LNCAP (cell line): ENCODE data around the gene PPM1H.

Source experiments
- TF ChIP-seq, protein P1 (sequence below): fragments of 450-650 bp; IDR thresholded peaks from 2 replicates; pipeline ENCODE4 v1.5.1; 2017; ENCODE audit warnings: mild to moderate bottlenecking

The PPM1H gene

DNA sequence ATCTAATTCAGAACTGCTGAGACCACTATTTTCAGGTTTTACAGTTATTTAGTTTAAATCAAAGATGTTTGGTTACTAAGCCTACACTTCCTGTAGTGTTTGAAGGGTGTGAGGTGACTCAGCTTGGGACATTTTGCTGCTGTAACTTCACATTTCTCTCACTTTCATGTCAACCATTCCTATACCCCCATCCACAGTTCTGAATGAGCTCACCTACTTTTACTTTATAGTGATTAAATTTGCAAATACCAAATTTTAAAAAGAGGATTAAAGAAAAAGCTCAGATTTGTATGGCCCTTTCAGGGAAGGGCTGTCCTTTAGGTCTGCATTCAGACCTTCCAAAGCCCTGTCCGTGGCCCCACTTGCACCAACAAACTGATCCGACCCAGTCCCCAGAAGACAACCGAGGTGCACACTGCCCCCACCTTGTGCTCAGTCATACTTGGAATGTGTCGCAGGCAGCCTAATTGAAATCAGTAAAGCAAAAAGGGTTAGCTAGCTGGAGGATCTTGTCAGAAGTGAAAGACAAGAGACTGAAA is 294.0 kb downstream of the PPM1H start:
- TF ChIP-seq, protein P1, sequence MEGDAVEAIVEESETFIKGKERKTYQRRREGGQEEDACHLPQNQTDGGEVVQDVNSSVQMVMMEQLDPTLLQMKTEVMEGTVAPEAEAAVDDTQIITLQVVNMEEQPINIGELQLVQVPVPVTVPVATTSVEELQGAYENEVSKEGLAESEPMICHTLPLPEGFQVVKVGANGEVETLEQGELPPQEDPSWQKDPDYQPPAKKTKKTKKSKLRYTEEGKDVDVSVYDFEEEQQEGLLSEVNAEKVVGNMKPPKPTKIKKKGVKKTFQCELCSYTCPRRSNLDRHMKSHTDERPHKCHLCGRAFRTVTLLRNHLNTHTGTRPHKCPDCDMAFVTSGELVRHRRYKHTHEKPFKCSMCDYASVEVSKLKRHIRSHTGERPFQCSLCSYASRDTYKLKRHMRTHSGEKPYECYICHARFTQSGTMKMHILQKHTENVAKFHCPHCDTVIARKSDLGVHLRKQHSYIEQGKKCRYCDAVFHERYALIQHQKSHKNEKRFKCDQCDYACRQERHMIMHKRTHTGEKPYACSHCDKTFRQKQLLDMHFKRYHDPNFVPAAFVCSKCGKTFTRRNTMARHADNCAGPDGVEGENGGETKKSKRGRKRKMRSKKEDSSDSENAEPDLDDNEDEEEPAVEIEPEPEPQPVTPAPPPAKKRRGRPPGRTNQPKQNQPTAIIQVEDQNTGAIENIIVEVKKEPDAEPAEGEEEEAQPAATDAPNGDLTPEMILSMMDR, result no peak

DNA sequence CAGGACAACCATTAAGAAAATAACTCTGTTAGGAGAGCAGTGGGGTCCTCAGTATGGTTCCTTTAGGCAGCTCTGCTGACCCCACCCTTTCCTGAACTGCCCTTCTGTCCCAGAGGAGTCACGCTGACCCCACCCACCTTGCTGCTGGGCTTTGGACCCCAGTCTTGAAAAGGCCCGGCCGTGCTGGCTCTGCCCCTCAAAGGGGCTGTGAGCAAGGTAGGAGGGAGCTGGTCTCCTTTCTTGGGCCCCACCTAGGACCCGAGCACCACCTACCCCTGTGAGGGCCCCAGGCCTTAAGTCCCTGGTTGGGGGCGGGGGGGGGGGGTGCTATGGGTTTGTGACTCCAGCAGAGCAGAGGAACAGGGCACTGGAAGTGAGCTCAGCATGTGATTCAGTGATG is 297.3 kb downstream of the PPM1H start:
- TF ChIP-seq, protein P1, result no peak

DNA sequence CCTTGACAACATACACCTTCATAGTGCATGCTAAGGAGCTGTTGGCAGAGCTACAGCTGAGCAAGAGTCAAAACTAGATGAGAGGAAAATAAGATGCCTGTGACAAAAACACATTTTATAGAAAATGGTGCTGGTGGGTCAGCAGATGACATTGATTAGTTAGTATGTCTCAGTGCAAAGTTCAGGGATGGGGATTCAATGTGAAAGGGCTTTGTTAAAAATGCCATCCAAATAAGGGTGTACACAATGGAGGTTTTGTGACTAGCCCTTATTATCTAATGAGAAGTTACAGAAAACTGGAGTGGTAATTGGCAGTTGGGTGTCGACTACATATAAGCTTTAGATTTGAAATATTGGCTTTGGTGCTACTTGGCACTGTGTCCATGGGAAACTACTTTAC is 299.3 kb downstream of the PPM1H start:
- TF ChIP-seq, protein P1, result no peak

DNA sequence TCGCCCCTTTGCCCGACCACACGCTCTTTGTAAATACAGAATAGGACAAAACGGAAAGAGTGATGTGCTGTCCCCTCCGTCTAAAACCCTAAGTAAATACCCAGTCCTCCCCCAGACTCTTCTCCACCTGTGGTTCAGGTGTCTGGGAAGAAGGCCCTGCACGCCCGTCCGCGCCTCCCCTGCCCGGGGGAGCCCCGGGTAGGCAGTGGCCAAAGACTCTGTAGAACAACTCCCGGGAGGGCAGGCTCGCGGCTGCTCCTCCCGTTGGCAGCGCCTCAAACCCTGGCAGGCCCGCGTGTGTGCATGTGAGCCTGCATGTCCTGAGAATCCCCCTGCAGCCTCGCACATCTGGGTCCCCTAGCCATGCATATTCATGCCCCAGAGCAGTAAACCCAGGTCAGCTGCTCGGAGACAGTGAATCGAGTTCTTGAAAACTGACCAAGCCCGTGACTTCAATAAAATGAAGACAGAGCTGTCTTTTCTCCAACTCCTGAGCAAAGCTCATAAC is 302.5 kb downstream of the PPM1H start:
- TF ChIP-seq, protein P1, result no peak

DNA sequence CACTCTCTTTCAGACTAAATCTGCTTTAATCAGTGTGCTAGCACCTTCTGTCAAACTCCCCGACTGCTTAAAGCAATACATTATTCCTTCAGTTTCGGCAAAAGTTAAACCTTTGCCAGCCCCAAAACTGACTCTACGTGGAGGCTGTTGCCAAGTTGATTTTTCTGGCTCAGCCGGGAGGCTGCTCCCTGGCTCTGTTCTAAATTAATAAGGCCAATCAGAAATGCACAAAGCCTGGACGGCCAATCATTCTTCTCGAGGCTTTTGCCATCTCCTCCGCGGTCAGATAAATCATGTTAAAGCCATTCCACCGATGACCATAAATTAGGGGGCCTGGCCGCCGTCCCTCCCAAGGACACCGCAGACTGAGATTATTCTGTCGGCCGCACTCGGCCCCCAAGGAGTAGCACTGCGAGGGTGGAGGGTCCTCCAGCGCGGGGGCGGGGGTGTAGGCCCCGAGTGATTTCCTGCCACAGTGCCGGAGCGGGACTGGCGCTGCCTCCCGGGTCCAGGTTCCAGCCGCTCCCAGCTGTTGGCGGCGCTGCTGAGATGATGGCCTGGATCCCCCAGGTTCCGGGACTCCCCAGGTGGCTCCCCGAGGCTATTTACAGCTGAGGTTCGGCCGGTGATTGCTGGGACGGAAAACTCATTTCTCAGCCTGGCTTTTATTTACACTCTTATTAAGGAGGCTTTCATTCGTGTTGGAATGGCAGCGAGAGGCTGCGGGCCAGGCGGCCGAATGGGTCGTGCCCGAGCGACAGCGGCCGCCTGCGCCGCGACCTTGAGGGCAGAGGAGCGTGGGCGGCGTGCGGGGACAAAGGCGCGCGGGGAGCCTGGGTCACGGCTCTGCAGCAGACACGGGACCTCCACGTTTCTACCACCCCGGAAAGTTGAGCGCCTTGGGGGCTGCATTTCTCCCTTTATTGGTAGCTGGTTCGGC is 303.2 kb downstream of the PPM1H start:
- TF ChIP-seq, protein P1, result no peak

DNA sequence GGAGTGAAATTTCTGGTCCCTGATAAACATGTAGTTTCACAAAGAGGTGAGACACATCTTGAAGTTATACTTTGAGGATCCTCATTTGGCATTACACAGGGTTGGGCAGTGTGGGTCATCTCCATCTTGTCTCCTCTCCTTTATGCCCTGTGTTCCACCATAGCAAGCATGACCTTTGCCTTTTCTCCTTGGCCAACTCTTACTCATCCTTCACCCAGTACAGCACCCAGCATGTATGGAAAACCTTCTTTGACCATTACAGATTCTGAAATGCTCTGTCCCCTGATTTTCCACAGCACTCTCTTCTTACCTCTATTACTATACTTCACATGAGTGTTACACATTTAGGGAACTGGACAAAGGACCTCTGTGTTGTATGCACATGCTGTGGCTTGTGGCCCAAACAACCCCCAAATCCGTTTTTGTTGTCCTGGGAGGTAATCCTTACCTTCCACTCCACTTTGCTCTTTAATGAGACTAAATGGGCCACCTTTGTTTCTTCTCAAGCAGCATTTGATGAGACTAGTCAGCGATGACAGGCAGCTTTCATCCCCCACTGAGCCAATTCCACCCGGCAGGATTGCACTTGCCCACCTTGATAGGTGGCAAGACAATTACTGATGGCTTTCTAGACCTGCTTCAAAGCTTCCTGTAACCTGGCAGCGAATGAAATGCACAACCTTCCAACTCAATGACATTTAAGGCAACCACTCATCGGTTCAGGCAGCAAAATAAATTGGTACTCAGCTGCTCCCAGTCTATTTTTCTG is 304.8 kb downstream of the PPM1H start:
- TF ChIP-seq, protein P1, result no peak

DNA sequence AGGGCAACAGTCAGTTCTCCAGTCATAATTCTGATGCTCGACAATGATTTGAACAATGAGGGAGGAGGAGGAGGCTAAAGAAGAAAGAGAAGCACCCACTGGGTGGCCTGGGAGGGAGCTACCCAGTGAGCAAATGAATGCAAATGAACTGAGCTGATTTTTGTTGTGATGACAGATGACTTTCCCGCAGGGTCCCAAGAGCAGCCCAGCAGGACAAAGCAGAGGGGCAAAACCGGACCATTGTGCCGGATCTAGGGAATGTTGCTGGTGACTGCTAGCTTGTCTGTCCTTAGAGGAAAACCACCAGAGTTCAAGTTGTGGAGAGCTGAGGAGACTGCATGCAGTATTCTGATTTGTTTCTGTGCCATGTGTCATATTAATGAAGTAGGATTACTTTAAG is 305.5 kb downstream of the PPM1H start:
- TF ChIP-seq, protein P1, result no peak
